ENCODE measurements around the gene BLOC1S1. TPM values are rescaled to one million over a fixed set of nuclear protein-coding genes. Genes with fewer than 3 reads are reported as not detected.

BLOC1S1 gene
- total RNA-seq, 1 donor from 2014 or later: 128 TPM

DNA sequence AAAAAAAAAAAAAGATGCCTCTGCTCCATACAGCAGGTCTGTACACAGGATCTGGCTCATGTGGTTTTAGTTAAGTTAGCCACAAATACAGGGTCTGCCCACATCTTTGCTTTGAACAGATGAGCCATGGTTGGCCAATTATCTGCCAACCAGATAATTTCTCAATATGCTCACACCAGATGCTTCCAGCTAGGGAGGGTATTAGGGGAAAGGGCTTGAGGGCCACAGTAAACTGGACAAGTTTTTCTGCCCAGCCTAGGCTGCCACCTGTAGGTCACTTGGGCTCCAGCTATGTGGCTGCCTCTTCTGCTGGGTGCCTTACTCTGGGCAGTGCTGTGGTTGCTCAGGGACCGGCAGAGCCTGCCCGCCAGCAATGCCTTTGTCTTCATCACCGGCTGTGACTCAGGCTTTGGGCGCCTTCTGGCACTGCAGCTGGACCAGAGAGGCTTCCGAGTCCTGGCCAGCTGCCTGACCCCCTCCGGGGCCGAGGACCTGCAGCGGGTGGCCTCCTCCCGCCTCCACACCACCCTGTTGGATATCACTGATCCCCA lies 5.1 kb downstream of the BLOC1S1 start:
- intact Hi-C loops (cut with DNase I): loop anchor here (2.0 to 5.0 kb wide), 2 partner anchors 14 to 39 kb away; partner anchors contain the start of gene ITGA7
- DNase-seq (ENCODE audit: missing footprints) (peak; percentile 79), ATAC-seq (peak; percentile 43)

DNA sequence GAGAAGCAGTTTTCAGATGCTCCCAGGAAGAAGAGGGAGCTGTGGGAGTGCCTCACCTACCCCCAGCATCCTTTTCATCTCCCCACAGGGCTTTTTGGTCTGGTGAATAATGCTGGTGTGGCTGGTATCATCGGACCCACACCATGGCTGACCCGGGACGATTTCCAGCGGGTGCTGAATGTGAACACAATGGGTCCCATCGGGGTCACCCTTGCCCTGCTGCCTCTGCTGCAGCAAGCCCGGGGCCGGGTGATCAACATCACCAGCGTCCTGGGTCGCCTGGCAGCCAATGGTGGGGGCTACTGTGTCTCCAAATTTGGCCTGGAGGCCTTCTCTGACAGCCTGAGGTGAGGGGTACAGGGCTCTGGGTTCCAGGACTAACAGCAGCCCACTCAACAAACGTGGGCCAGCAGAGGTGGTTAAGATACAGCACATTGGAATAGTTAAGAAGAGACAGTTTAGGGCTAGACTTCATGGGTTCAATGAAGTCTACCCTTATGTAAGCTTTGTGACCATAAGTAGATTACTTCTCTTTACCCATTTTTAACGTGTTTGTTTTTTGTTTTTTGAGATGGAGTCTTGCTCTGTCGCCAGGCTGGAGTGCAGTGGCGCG lies 5.9 kb downstream of the BLOC1S1 start:
- intact Hi-C loops (cut with DNase I): loop anchor here (2.0 to 5.0 kb wide), 2 partner anchors 15 to 39 kb away; partner anchors contain the start of gene ITGA7
- no peak for ATAC-seq
- no peak for DNase-seq (ENCODE audit: missing footprints)

DNA sequence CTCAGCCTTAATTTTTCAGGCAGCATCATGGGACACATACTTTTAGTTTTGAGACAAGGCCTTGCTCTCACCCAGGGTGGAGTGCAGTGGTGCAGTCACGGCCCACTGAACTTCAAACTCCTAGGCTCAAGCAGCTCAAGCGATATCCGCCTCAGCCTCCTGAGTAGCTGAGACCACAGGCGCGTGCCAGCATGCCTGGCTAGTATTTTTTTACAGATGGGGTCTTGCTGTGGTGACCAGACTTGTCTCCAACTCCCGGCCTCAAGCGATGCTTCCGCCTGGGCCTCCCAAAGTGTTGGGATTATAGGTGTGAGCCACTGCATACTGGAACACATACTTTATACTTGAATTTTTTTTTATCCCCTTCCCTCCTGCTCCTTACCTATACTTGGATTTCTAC lies 7.1 kb downstream of the BLOC1S1 start:
- intact Hi-C loops (cut with DNase I): loop anchor here (5.0 kb wide), 1 partner anchor 41 kb away; a partner anchor contains a TSS
- ATAC-seq: no peak
- DNase-seq (ENCODE audit: missing footprints): no peak

DNA sequence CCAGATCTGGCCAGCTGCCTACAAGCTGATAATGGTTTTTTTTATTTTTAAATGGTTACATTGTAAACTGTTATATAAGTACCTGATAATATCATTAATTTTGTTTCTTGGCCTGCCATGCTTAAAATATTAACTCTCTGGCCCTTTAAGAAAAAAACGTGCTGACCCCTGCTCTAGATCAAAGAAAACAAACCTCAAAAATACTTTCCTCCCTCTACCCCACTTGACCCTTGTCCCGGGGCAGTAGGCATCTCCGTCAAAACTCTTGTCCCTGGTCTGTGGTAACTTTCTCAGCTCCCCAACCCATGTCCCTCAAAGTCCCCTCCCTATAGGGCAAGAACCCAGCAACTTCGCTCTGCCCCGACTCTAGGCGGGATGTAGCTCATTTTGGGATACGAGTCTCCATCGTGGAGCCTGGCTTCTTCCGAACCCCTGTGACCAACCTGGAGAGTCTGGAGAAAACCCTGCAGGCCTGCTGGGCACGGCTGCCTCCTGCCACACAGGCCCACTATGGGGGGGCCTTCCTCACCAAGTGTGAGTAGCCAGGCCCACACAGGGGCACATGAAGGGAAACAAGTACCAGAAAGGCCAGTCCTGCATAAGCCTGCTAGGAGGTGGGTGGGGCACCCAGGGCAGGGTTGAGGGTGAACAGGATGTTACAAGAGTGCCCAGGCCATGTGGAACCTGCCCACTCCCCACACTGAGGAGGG lies 7.8 kb downstream of the BLOC1S1 start:
- intact Hi-C loops (cut with DNase I): loop anchor here (5.0 kb wide), 1 partner anchor 41 kb away; a partner anchor contains a TSS
- ATAC-seq: no peak
- no peak for DNase-seq (ENCODE audit: missing footprints)

DNA sequence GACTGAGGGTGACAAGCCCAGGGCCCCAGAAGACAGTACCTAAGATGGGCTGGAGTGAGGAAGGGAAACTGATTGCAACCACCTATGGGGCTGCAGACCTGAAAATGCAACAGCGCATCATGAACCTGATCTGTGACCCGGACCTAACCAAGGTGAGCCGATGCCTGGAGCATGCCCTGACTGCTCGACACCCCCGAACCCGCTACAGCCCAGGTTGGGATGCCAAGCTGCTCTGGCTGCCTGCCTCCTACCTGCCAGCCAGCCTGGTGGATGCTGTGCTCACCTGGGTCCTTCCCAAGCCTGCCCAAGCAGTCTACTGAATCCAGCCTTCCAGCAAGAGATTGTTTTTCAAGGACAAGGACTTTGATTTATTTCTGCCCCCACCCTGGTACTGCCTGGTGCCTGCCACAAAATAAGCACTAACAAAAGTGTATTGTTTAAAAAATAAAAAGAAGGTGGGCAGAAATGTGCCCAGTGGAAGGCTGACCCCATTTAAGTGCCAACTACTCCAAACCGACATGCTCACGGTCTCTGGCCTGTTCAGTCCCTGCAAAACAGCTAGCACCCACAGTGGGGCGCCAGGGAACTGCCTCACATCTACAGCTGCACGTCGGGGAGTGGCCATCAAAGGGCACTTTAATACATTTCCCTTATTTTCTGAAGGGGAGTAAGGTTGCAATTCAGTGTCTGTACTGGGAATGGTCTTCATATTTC lies 8.5 kb downstream of the BLOC1S1 start:
- intact Hi-C loops (cut with DNase I): loop anchor here (5.0 kb wide), 1 partner anchor 42 kb away; a partner anchor contains a TSS
- ATAC-seq: no peak
- DNase-seq (ENCODE audit: missing footprints): peak; percentile 89

DNA sequence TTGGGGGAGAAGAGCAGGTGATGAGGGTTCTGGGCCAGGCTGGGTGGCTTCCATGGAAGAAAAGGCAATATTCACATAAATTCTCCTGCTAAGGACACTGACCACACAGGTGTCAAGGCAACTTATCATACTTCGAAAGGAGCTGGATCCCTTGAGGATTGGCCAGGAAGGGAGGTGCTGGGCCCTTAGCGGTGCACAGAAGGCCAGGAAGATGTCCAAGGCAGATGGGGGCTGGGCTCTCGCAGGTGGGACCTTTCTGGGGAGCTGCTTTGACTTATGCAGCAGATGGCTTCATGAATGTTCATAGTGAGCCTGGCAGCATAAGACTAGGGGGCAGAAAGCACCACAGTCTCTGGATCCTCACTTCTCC lies 9.1 kb downstream of the BLOC1S1 start:
- no peak for ATAC-seq
- intact Hi-C loops (cut with DNase I): loop anchor here (5.0 kb wide), 1 partner anchor 43 kb away; a partner anchor contains a TSS
- DNase-seq (ENCODE audit: missing footprints): no peak

DNA sequence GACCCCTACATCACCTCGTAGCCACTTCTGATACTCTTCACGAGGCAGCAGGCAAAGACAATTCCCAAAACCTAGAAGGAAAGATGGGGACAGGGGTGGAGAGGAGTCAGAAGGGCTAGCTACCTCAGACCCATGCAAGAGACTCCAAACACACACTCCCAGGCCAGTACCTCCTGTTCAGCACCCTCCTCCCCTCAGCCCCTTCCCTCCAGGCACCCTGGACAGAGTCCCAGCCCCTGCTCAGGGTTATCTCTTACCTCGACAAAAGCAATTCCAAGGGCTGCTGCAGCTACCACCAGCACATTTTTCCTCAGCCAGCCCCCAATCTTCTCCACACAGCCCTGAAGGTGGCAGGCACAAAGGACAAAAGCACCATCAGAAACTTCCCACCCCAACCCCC lies 9.7 kb downstream of the BLOC1S1 start:
- intact Hi-C loops (cut with DNase I): no loop called here
- no peak for ATAC-seq
- DNase-seq (ENCODE audit: missing footprints): no peak

DNA sequence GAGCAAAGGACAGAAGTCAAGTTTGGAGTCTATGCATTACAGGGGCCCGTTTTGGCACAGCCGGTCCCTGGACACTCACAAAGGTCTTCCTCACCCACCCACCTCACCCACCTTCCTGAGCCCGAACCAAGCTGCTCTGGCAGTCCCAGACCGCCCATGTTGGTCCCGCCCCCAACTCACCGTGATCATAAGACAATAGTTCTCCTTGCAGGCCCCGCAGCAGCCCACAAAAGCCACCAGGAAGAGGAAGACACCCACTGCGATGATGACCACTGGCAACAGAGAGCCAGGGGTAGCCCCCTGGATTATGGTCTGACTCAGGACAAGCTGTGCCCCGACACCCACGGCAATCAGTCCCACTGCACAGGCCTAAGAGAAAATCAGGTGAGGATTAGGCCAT lies 11.1 kb downstream of the BLOC1S1 start:
- ATAC-seq (no peak), DNase-seq (ENCODE audit: missing footprints) (no peak)
- intact Hi-C loops (cut with DNase I): no loop called here

DNA sequence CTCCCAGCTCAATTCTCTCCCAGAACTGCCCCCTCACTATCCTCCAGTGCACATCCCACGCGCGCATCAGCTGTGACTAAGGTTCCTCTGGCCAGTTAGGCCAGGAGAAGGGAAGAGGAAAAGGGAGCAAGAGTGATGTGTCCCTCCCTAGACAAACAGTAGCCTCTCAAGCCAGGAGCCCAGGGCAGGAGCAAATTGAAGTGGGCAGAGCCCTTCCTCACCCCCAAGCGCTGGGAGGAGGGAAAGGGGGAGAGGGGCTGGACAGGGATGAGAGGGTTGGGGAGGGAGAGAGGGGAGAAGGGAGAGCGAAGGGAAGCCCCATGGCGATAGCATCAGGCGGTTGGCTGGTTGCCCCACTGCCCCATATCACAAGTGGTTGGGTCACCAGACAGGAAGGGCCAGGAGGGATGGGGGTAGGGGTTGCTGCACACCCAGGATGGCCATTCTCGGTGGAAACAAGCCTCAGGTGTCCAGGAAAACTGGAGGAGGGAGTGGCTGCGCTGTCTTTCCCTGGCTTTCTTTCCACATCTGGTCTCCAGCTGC lies 11.9 kb downstream of the BLOC1S1 start:
- peak; percentile 76 for DNase-seq (ENCODE audit: missing footprints)
- no peak for ATAC-seq
- intact Hi-C loops (cut with DNase I): no loop called here

DNA sequence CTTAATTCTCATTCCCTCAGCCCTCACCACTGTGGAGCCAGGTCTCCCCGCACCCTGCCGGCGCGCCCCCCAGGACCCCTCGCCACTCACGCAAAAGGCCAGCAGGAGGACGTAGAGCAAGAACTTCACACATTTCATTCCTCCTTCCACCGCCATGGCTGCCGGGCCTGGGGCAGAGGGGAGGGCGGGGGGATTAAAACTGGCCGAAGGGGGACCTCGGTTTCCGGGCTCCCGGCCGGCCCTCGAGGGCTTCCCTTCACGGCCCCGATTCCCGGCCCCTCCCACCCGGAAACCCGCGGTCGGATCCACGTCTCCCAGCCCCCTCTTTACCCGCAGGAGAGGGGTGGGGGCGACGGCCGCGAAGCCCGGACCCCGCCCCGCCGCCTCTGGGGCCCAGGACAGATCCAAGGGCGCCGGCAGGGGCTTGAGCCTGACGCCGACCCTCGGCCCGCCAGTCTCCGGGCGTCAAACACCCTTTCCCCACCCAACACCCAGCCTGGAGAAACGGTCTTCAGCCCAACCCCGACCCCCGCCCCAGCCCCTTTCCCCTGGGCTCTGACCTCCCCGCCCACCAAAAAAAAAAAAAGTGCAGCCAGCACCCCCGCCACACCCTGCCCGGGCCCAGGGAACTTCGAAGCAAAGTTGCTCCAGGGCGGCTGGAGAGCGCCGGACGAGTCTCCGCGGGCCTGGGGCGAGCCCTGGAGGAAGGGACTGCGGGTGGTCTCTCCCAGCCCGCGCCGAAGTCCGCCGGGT lies 12.5 kb downstream of the BLOC1S1 start:
- ATAC-seq (peak; percentile 45), DNase-seq (ENCODE audit: missing footprints) (peak; percentile 84)
- intact Hi-C loops (cut with DNase I): no loop called here

DNA sequence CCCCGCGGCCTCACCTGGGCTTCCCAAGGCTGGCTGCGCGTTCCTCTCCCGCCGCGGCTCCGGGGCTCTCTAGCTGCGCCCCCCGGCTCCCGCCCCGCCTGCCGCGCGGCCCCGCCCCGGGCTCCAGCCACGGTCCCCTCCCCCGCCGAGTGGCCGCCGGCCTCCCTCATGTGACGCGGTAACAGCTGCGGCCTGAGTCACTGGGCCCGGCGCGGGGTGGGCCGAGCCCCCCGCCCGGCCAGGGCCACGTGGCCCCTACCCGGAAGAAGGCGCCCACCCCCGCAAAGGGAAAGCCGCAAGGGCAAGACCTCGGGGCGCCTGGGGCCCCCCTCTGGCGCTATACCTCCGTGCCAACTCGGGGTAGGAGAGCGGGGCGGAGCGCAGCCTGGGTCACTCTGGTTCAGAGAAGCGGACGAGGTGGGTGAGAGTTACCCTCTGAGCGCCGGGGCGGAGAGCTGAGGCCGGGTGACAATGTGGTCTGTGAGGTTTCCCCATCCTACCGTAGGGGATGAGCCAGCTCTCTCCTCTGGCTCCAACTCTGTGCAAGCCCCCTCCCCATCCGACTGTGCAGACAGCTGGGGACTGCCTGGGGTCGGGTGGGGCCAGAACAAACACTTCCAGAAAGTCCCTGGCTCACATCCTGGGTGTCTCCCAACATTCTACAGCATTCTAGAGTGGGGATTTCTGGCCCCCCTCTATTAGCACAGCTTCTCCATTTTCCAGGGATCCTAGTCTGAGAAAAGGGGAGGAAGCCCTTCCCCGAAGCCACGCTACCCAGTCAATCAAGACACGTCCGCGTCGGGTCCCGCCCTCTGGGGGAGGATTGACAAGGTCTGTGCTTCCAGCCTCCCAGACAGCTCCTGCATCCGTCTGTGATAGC lies 13.3 kb downstream of the BLOC1S1 start, which contains the start of gene CD63:
Gene CD63, minus strand, starts transcription at position 71 of the 880 bp plus-strand sequence. CDS start 668 bp downstream, outside the sequence.
- intact Hi-C loops (cut with DNase I): no loop called here
- DNase-seq (ENCODE audit: missing footprints) (peak; percentile 96), ATAC-seq (peak; percentile 90)

DNA sequence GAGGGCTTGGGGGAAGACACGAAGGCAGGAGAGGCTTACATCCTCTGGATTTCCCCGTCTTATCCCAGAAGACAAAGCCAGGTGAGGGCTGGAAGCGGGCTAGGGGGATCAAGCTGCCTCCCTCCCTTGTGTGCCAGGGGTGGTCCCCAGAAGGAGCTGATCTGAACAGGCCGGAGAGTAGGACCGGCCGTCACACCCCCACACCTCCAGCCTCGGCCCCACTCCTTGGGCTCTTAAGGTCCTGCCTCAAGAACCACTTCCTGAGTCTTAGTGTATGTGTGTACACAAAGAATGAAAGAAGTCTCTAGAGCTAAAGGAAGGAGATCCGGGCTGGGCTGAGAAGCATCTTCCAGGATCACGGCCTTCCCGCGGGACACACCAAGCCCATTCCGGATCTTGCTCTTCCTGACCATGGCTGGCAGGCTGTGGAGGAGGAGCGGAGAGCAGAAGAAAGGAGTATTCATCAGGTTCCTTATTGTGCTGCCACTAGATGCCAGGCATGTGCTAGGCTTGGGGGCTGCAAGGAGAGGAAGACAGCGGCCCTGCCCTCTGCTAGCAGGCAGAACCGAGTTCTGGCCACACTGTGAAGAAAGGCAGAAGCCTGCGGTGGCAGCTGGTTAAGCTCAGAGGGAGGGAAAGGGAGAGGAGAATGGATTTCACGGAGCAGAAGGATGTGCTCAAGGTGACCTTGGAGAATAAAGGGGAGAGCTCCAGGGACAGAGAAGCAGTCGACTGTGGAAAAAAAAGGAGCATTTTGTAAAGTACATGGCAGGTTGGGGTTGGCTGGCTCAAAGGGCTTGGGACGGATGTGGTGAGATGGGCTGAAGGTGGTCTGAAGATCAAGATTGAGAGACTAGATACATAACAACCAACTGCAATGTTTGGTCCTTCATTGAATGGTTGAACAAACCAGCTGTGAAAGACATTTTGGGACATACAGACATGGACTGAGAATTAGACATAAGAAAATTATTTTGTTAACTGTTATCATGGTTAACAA lies 14.3 kb downstream of the BLOC1S1 start:
- ATAC-seq (peak; percentile 2), DNase-seq (ENCODE audit: missing footprints) (no peak)
- intact Hi-C loops (cut with DNase I): no loop called here

DNA sequence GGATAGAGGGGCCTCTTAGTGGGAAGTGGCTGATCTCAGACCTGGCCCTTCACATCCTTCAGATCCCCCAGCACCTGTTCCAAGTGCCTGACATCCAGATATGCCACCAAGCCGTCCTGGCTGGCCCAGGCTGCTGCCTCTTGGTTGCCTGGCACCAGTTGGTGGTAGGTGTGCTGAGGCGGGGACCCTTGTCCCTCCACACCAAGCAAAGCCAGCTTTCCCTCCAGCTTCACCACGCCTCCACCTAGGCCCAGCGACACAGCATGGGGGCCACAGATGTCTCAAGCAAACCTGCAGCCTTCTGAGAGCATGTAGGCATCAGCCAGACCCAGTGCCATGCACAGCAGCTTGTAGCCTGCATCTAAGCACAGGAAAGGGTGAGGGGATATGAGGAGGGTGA lies 16.4 kb downstream of the BLOC1S1 start:
- intact Hi-C loops (cut with DNase I): no loop called here
- no peak for ATAC-seq
- DNase-seq (ENCODE audit: missing footprints): no peak

DNA sequence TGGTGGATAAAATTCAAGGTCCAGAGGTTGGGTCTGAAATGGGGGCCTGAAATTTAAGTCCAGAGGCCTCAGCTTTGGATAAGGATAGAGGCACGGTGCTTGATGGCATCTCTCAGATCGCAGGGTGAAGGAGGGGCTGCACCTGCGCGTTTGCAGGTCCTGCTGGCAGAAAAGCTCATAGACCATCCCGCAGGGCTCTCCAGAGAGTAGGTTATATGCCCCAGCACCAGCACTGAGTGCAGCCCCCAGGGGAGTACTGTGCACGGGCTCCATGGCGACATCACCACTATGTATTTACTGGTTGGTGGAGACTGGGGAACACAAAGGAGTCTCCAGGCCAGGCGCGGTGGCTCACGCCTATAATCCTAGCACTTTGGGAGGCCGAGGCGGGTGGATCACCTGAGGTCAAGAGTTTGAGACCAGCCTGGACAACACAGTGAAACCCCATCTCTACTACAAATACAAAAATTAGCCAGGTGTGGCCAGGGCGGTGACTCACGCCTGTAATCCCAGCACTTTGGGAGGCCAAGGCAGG lies 17.2 kb downstream of the BLOC1S1 start:
- intact Hi-C loops (cut with DNase I): no loop called here
- DNase-seq (ENCODE audit: missing footprints) (no peak), ATAC-seq (no peak)

DNA sequence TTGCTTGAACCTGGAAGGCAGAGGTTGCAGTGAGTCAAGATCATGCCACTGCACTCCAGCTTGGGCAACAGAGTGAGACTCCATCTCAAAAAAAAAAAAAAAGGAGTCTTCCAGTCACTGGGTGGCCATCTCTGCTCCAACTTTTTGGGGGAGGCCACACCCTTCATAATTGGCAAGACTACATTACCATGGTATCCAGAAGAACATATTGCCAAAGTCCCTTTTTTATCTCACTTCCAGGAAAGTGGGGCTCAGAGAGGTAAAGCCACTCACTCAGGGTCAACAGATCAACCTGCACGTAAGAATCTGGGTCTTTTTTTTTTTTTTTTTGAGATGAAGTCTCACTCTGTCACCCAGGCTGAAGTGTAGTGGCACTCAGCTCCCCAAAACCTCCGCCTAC lies 18.0 kb downstream of the BLOC1S1 start:
- intact Hi-C loops (cut with DNase I): no loop called here
- ATAC-seq: no peak
- no peak for DNase-seq (ENCODE audit: missing footprints)

DNA sequence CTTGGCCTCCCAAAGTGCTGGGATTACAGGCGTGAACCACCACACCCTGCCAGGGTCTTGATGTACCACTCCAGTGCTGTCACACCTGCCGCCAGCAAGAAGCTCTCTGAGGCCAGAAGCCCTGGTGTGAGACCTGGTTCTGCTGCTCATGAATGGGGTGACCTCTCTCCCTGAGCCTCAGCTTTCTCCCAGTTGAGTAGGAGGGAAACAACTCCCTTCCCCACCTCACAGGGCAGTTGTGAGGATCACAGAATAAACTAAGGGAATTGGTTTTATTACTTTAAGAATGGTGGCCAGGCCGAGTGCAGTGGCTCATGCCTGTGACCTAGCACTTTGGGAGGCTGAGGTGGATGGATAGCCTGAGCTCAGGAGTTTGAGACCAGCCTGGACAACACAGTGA lies 18.7 kb downstream of the BLOC1S1 start:
- DNase-seq (ENCODE audit: missing footprints) (no peak), ATAC-seq (no peak)
- intact Hi-C loops (cut with DNase I): no loop called here

Data from Right ventricle myocardium inferior (tissue), 1 donor.